GM12878 (cell line): ENCODE results near the gene ATXN2. TPM values are rescaled to one million over a fixed set of nuclear protein-coding genes. Genes with fewer than 3 reads are reported as not detected.
A peak's percentile ranks its signal among the peaks of the same experiment; 100 is the strongest.

Experiments used
- ATAC-seq: fragments of 200-7000 bp; cut with Tn5 transposase; 3 replicates; pipeline ENCODE4 v1.9.1; 2020; ENCODE audit warnings: mild to moderate bottlenecking, moderate library complexity
- BruUV-seq: library from RNA; stranded (reverse); fragments of 400-500 nt; replicated peaks from 2 replicates; lab custom pipeline; 2021; lab: Mats Ljungman, UMichigan
- CTCF ChIA-PET: fragments of 300-600 bp; sonication (Branson Sonifier 250); formaldehyde crosslinking; extraction: SDS; loops from one replicate; lab custom pipeline; 2021; ENCODE audit warnings: inconsistent platforms; lab: Yijun Ruan, JAX
- POLR2A ChIA-PET: fragments of 350-600 bp; formaldehyde crosslinking; extraction: SDS; loops from one replicate; lab custom pipeline; 2021; ENCODE audit warnings: inconsistent platforms; lab: Charles Lee
- RAD21 ChIA-PET: fragments of 300-600 bp; sonication (Branson Sonifier 250); formaldehyde crosslinking; loops from one replicate; lab custom pipeline; 2023; ENCODE audit warnings: antibody characterized with exemption; ENCODE audit not compliant: unreplicated experiment; lab: Charles Lee
- SMC1A ChIA-PET: fragments of 300-600 bp; sonication (Branson Sonifier 250); formaldehyde crosslinking; loops from one replicate; lab custom pipeline; 2023; ENCODE audit not compliant: unreplicated experiment, uncharacterized antibody; lab: Charles Lee
- DNase-seq: peaks from one replicate; pipeline ENCODE4 v3.0.0-alpha.2; 2011; ENCODE audit warnings: low read depth, low spot score
- FAIRE-seq: peaks from 3 replicates; lab custom pipeline; 2011; peaks lifted over from hg19 to GRCh38; lab: Jason Lieb, UNC
- H2AFZ ChIP-seq: 2 replicates; pipeline ENCODE4 v1.6.0; 2011; ENCODE audit warnings: low read depth, low read length, control low read depth; ENCODE audit not compliant: control insufficient read depth
- H3K27ac ChIP-seq: 2 replicates; pipeline ENCODE4 v1.5.1; 2011; ENCODE audit warnings: control low read depth; ENCODE audit not compliant: control insufficient read depth, insufficient read depth
- H3K27me3 ChIP-seq, 2 experiments: replicated peaks in 1 of 2; 2 replicates each; pipeline versions ENCODE4 v1.6.0 to v1.6.1; 2011; ENCODE audit warnings: low read length in 1 of 2; ENCODE audit not compliant: control insufficient read depth in 2 of 2, insufficient read depth in 2 of 2
- H3K36me3 ChIP-seq, 2 experiments: 2 replicates each; pipeline ENCODE4 v1.5.1; 2011; ENCODE audit warnings: low read length in 1 of 2; ENCODE audit not compliant: control insufficient read depth in 2 of 2, insufficient read depth in 2 of 2
- H3K4me1 ChIP-seq: 2 replicates; pipeline ENCODE4 v1.6.1; 2011; ENCODE audit warnings: mild to moderate bottlenecking, low read length, moderate library complexity, mixed read lengths; ENCODE audit not compliant: control insufficient read depth, insufficient read depth
- H3K4me2 ChIP-seq: 2 replicates; pipeline ENCODE4 v1.6.0; 2011; ENCODE audit warnings: control low read depth; ENCODE audit not compliant: control insufficient read depth, insufficient read depth
- H3K4me3 ChIP-seq: fragments of 200-600 bp; sonication (generic); 2 replicates; pipeline ENCODE4 v1.5.1; 2016
- H3K79me2 ChIP-seq: 2 replicates; pipeline ENCODE4 v1.6.0; 2011; ENCODE audit warnings: low read length; ENCODE audit not compliant: control insufficient read depth, insufficient read depth
- H3K9ac ChIP-seq: 2 replicates; pipeline ENCODE4 v1.8.0; 2011; ENCODE audit warnings: low read length, control low read depth, mixed read lengths; ENCODE audit not compliant: control insufficient read depth, insufficient read depth
- H3K9me3 ChIP-seq: replicated peaks from 3 replicates; pipeline ENCODE4 v1.5.1; 2011; ENCODE audit warnings: mild to moderate bottlenecking, low read length; ENCODE audit not compliant: control insufficient read depth, insufficient read depth
- H4K20me1 ChIP-seq: 2 replicates; pipeline ENCODE4 v1.6.0; 2011; ENCODE audit not compliant: control insufficient read depth, insufficient read depth
- BCL11A ChIP-seq: IDR thresholded peaks from 2 replicates; pipeline ENCODE4 v1.6.1; 2011; ENCODE audit warnings: low read depth, low read length
- CBX5 ChIP-seq: sonication (generic); IDR thresholded peaks from 2 replicates; pipeline ENCODE4 v1.6.1; 2016; ENCODE audit warnings: low read depth, moderate library complexity, mild to moderate bottlenecking, inconsistent platforms
- CTCF ChIP-seq, 3 experiments: IDR thresholded peaks in 2 of 3; conservative IDR thresholded peaks in 1 of 3; 2 replicates each; pipeline ENCODE4 v1.5.1; 2011; ENCODE audit warnings: low read depth in 3 of 3, low read length in 3 of 3, mild to moderate bottlenecking in 3 of 3, control low read depth in 2 of 3, moderate library complexity in 2 of 3, inconsistent platforms in 1 of 3, mixed read lengths in 1 of 3; ENCODE audit not compliant: control insufficient read depth in 2 of 3, insufficient read depth in 1 of 3; ENCODE audit errors: extremely low read depth in 1 of 3
- MTA3 ChIP-seq: IDR thresholded peaks from 2 replicates; pipeline ENCODE4 v1.6.1; 2012; ENCODE audit warnings: low read length, inconsistent platforms, borderline replicate concordance
- NFYB ChIP-seq: IDR thresholded peaks from 2 replicates; pipeline ENCODE4 v1.6.1; 2011; ENCODE audit warnings: low read depth, mild to moderate bottlenecking, low read length, improper control_type of control experiment, moderate library complexity; ENCODE audit not compliant: insufficient read depth
- RAD51 ChIP-seq: fragments of 450-650 bp; IDR thresholded peaks from 2 replicates; pipeline ENCODE4 v1.6.1; 2016; ENCODE audit warnings: moderate library complexity, mild to moderate bottlenecking, inconsistent platforms
- WRNIP1 ChIP-seq: IDR thresholded peaks from 2 replicates; pipeline ENCODE4 v1.6.1; 2011; ENCODE audit warnings: low read depth, low read length, improper control_type of control experiment, borderline replicate concordance
- WGBS: methylation state at CpG from one replicate; pipeline ENCODE4 v1.1.6; 2016; ENCODE audit warnings: low lambda C conversion rate; ENCODE audit not compliant: insufficient replicate concordance, insufficient coverage; ENCODE audit errors: missing lambda C conversion rate; 5-methylcytosine and 5-hydroxymethylcytosine counted together
- in situ Hi-C: fragments of 300-500 bp; cut with MboI; formaldehyde crosslinking; loops from 9 replicates; pipeline ENCODE4 v1.14.3; 2018; ENCODE audit warnings: mixed read lengths
- intact Hi-C: fragments of 100-400 bp; cut with micrococcal nuclease; formaldehyde crosslinking; loops from one replicate; pipeline ENCODE4 v1.14.2; 2022; ENCODE audit not compliant: unreplicated experiment
- polyA plus RNA-seq, 11 experiments: library from polyadenylated mRNA; depleted of rRNA in 4 of 11; unstranded in 6 of 11; stranded (reverse) in 5 of 11; fragments of >200 nt; fragmentation: Nextera tagmentation in 4 of 11; fragmentation: Illumina TruSeq in 1 of 11; extraction: Ambion mirVana in 4 of 11; extraction: Trizol in 1 of 11; gene quantifications; 1 replicate in 1 of 11; 2 replicates in 10 of 11; pipeline versions ENCODE4 v1.2.1 to v1.2.3, GENCODE V29; 2011 to 2016; ENCODE audit warnings: inconsistent platforms in 2 of 11, missing spikeins in 2 of 11, low read depth in 1 of 11
- total RNA-seq, 4 experiments: library from RNA; depleted of rRNA in 3 of 4; stranded (reverse); fragments of >200 nt in 3 of 4; fragmentation: Illumina TruSeq in 1 of 4; extraction: Trizol in 1 of 4; gene quantifications; 2 replicates each; pipeline versions ENCODE4 v1.2.1 to v1.2.3, GENCODE V29; 2013 to 2021

ATXN2 gene
- total and polyA plus RNA-seq, 10 of the 15 experiments (the other 5 are each of a cell fraction or from before 2014, with no cell fraction given) = 8.8 to 31.5 (median 19.0) TPM

DNA sequence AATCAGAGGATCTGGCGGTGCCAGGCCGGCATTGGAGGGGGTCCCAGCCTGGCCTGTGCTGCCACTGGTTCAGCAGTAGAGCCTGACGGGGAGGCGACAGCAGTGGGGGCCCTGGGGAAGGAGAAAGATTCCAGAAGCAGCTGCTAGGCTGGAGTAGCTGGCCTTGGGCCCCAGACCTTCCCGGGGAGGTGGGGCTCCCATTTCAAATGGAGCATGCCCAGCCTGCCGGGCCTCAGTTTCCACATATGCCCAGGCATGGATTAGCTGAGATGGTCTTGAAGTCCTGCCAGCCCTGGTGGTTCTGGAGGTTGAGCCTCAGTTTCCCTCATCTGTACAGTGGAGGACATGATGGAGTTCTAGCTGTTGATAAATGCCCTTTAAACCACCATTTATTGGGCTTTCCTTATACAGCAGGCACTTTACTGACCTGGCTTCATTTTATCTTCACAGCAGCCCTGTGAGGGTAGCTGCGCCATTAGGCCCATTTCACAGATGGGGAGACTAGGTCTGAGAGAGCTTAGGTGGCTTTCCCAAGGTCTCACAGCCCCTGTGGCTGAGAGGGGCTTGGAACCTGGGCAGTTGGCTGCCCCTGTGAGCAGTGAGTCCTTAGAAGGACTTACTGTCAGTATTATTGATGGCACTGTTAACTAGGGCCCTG, 171.6 kb downstream of the ATXN2 start:
- Histone ChIP-seq H2AFZ (no peak overlapping the region), H3K36me3 (peaks cover 11 to 12% of the 10 kb centered on the region in 2 experiments), H3K4me1 (peaks cover 67% of the 10 kb centered on the region), H3K4me2 (peak overlapping the region; percentile 99; the same call in 1 of the 2 replicates), H3K9me3 (no peaks in the 10 kb centered on the region), H3K9ac (no peak overlapping the region), H3K4me3 (no peak overlapping the region), H3K27me3 (no peaks in the 10 kb centered on the region), H4K20me1 (peaks cover 7% of the 10 kb centered on the region; the same call in 1 of the 2 replicates), H3K79me2 (peaks cover 74% of the 10 kb centered on the region), H3K27ac (peak overlapping the region; percentile 95; the same call in 1 of the 2 replicates)
- no TSS peak for BruUV-seq
- RAD21 ChIA-PET = interaction anchor here (1.0 to 5.2 kb wide), 4 partner anchors 15 to 25 kb away, joined by 3 to 41 read pairs (median 8); no protein-coding TSS in a partner anchor
- TF ChIP-seq RAD51 (no peak), WRNIP1 (no peak), NFYB (no peak), CBX5 (no peak), MTA3 (no peak), CTCF (IDR thresholded peaks at IDR 0.05 in 2 of 3, conservative IDR thresholded peaks at IDR 0.05 in 1 of 3; ENCODE audit: control insufficient read depth in 2 of 3, extremely low read depth in 1 of 3, insufficient read depth in 1 of 3, low read depth in 3 of 3, low read length in 3 of 3) (no peak), BCL11A (no peak)
- 99% methylated on average over 7 of the region's 7 CpGs for WGBS
- POLR2A ChIA-PET = interaction anchor here (1.0 to 12.0 kb wide), 3 partner anchors 16 to 30 kb away, joined by 3 to 188 read pairs (median 50); partner anchors contain the start of gene SH2B3
- SMC1A ChIA-PET = interaction anchor here (2.4 to 7.7 kb wide), 3 partner anchors 16 to 24 kb away, joined by 10 to 57 read pairs (median 38); no protein-coding TSS in a partner anchor
- DNase-seq = no peak
- CTCF ChIA-PET = interaction anchor here (0.8 to 10.2 kb wide), 5 partner anchors 11 to 31 kb away, joined by 4 to 160 read pairs (median 5); no protein-coding TSS in a partner anchor
- intact Hi-C loops = no loop called here
- ATAC-seq = no peak
- in situ Hi-C loops = loop anchor here (25.0 kb wide), 1 partner anchor 1785 kb away; the partner anchor contains the start of gene TPCN1
- FAIRE-seq = no peak
